Naive B cell (primary cell): ENCODE results near the gene KDR. TPM values are rescaled to one million over a fixed set of nuclear protein-coding genes. Genes with fewer than 3 reads are reported as not detected.

Source experiments
- ATAC-seq, 2 donors: fragments of 150-1000 bp; cut with Tn5 transposase; 2 replicates each; pipeline ENCODE4 v1.10.0; 2021; ENCODE audit warnings: low read depth in 2 of 2, mild to moderate bottlenecking in 2 of 2, moderate library complexity in 2 of 2
- DNase-seq: peaks from one replicate; pipeline ENCODE4 v3.0.0; 2022
- H3K27ac Mint-ChIP-seq, 6 donors: one replicate each; pipeline ENCODE4 v1.8.0; 2020 to 2022; ENCODE audit warnings: mild to moderate bottlenecking in 6 of 6, mixed read lengths in 6 of 6, moderate library complexity in 5 of 6, inconsistent platforms in 2 of 6
- H3K27me3 Mint-ChIP-seq, 3 donors: one replicate each; pipeline ENCODE4 v1.8.0; 2021 to 2022; ENCODE audit warnings: mixed read lengths in 3 of 3, mild to moderate bottlenecking in 1 of 3
- H3K36me3 Mint-ChIP-seq, 2 donors: one replicate each; pipeline ENCODE4 v1.8.0; 2020 to 2022; ENCODE audit warnings: mixed read lengths in 2 of 2, inconsistent platforms in 1 of 2, mild to moderate bottlenecking in 1 of 2
- H3K4me1 Mint-ChIP-seq, 3 donors: one replicate each; pipeline ENCODE4 v1.8.0; 2020 to 2022; ENCODE audit warnings: mixed read lengths in 3 of 3, inconsistent platforms in 1 of 3, mild to moderate bottlenecking in 1 of 3, moderate library complexity in 1 of 3
- H3K4me3 Mint-ChIP-seq, 8 donors: one replicate each; pipeline ENCODE4 v1.8.0; 2020 to 2022; ENCODE audit warnings: mild to moderate bottlenecking in 8 of 8, mixed read lengths in 8 of 8, moderate library complexity in 8 of 8, inconsistent platforms in 2 of 8
- H3K9me3 Mint-ChIP-seq, 7 donors: one replicate each; pipeline ENCODE4 v1.8.0; 2020 to 2022; ENCODE audit warnings: mixed read lengths in 7 of 7, mild to moderate bottlenecking in 5 of 7, inconsistent platforms in 2 of 7, moderate library complexity in 1 of 7
- polyA plus RNA-seq, 6 donors: library from polyadenylated mRNA; unstranded; fragments of 300-500 nt; fragmentation: Illumina TruSeq; gene quantifications; one replicate each; pipeline ENCODE4 v1.2.3, GENCODE V29; 2021; ENCODE audit warnings: low read depth in 6 of 6

KDR gene
- polyA plus RNA-seq, 6 donors from 2014 or later: not detected

DNA sequence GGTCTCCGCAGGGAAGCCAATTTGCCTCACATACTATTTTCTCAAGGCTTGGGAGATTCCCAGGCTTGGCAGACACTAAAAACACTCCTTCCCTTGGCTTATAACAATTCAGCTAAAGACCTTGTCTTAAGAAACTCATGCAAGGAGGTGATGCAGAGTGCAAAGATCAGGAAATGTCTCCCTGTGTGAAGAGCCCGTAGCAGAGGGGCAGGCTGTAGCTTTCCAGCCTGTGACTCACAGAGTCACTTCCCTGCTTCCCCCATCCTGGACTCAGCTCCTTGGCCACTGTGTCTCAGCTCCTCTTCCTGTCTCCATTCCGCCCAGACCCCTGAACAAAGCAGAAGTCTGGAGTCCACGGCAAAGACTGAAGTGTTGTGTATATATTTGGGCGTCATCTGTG, 56.1 kb downstream of the KDR start:
- ATAC-seq (no peak), DNase-seq (no peak)
- Mint-ChIP-seq H3K27ac (no peak overlapping the region), H3K36me3 (no peaks in the 10 kb centered on the region), H3K27me3 (peaks cover 0 to 7% (median 0%) of the 10 kb centered on the region in 3 donors), H3K4me1 (no peaks in the 10 kb centered on the region), H3K4me3 (no peak overlapping the region), H3K9me3 (peaks cover 0 to 4% (median 3%) of the 10 kb centered on the region in 7 donors)

DNA sequence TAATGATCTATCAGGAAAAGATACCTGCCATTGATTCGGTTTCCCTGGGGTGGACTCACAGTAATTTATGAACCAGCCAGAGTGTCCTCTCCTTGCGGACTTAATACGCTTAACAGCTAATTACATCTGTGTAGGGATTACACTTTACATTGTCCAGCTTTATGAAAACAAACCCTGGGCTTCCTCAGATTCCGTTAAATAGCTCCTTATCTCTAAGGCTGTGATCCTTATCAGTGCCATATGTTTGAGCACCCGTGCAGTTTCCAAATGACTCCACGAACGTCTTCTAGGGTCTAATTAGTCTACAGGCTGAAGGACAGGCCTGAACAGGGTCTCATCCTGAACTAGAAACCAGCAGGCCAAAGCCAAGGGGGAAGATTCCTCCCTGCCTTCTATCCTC, 56.9 kb downstream of the KDR start:
- no peak overlapping the region for H3K4me3 Mint-ChIP-seq
- no peaks in the 10 kb centered on the region for H3K4me1 Mint-ChIP-seq
- ATAC-seq: no peak
- DNase-seq: no peak
- peaks cover 0 to 7% (median 0%) of the 10 kb centered on the region in 3 donors for H3K27me3 Mint-ChIP-seq
- H3K36me3 Mint-ChIP-seq: no peaks in the 10 kb centered on the region
- H3K27ac Mint-ChIP-seq: no peak overlapping the region
- H3K9me3 Mint-ChIP-seq: peaks cover 0 to 4% (median 3%) of the 10 kb centered on the region in 7 donors

DNA sequence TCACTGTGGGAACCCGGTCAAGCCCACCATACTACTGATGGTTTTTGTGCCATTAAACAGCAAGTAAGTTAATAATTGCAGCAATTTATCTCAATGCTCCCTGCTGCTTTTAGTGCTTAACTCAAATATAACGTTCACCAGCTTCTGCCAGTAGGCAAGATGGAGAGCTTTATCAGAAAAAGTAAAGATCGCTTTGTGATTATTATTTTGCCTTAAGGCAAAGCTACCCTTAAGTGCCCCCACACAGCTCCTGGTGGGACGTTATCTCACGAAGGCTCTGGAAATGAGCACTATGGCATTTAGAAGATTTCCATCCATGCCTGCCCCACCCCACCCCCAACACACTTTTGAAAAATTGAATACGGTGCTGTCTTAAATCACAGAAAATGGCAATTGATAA, 59.4 kb downstream of the KDR start:
- Mint-ChIP-seq H3K36me3 (peaks cover 0 to 5% of the 10 kb centered on the region in 2 donors), H3K4me3 (no peak overlapping the region), H3K4me1 (no peaks in the 10 kb centered on the region), H3K27ac (peak overlapping the region in 1 of 6 donors; percentile 37), H3K9me3 (peaks cover 2 to 13% (median 4%) of the 10 kb centered on the region in 7 donors), H3K27me3 (peaks cover 0 to 7% (median 0%) of the 10 kb centered on the region in 3 donors)
- DNase-seq (no peak), ATAC-seq (no peak)

DNA sequence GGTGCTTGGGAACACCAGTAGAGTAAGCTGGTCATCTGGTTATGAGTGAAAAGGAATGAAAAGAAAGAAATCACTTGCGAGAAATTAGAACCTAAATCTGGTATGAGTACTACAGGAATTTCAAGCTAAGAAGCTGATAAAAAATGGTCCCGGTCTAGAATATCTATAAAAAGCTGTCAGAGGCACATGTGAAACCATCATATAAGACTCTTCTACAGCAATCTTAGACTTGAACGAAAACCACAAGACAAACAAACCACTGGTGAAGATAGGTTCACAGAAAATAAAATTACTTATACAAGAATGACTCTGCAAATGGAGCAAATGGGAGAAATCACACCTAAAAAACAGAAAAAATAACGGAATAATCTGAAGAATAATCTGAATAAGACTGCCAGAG, 69.9 kb downstream of the KDR start:
- Mint-ChIP-seq H3K27ac (no peak overlapping the region), H3K27me3 (no peaks in the 10 kb centered on the region), H3K36me3 (no peaks in the 10 kb centered on the region), H3K9me3 (peaks cover 0 to 8% (median 4%) of the 10 kb centered on the region in 7 donors), H3K4me3 (no peak overlapping the region), H3K4me1 (no peaks in the 10 kb centered on the region)
- ATAC-seq (no peak), DNase-seq (no peak)

DNA sequence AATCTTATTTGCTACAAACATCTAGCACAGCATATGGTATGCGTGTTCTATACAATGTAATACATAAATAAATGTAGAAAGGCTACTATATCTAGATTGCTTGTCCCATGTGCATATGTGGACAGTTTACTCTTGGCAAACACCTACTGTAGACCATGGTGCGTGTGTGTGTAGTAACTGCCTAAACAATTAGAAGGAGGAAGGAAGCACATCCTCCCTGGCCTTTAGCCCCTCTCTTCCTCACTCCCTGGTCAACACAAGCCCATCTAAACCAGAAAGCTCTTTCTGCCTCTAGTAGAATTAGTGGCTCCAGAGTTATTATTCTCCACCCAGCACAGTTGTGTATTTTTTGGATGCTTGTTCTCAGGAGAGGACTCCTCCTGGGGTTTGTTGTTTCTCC, 73.9 kb downstream of the KDR start:
- H3K36me3 Mint-ChIP-seq: no peaks in the 10 kb centered on the region
- H3K9me3 Mint-ChIP-seq: peaks cover 4 to 23% (median 10%) of the 10 kb centered on the region in 7 donors
- H3K4me3 Mint-ChIP-seq: no peak overlapping the region
- peaks cover 0 to 5% (median 0%) of the 10 kb centered on the region in 3 donors for H3K27me3 Mint-ChIP-seq
- H3K27ac Mint-ChIP-seq: no peak overlapping the region
- no peaks in the 10 kb centered on the region for H3K4me1 Mint-ChIP-seq
- ATAC-seq (no peak), DNase-seq (no peak)

DNA sequence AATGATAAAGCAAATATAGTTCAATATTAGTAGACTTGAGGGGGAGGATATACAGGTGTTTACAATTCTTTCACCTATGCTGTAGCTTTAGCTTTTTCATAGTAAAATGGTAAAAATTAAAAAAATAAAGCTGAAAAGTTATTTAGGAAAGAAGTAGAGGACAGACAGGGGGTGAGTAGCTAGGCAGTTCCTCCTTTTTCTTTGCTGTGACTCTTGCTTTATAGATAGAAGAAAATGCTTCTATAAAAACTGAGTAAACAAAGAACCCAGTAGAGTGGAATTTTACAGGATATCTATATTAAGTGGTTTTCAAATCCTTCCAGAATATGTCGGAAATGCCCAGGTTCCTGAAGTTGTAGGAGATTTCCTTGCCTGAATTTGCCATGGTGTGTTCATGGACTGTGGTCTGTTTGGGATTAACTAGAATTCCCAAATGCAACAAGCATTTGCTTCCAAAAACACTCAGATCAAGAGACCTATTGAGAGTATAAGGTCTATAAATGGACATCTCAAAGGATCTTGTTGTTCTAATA, 74.9 kb downstream of the KDR start:
- Mint-ChIP-seq H3K4me1 (no peaks in the 10 kb centered on the region), H3K36me3 (no peaks in the 10 kb centered on the region), H3K4me3 (no peak overlapping the region), H3K27me3 (peaks cover 0 to 5% (median 0%) of the 10 kb centered on the region in 3 donors), H3K9me3 (peaks cover 4 to 24% (median 10%) of the 10 kb centered on the region in 7 donors), H3K27ac (no peak overlapping the region)
- ATAC-seq (no peak), DNase-seq (no peak)

DNA sequence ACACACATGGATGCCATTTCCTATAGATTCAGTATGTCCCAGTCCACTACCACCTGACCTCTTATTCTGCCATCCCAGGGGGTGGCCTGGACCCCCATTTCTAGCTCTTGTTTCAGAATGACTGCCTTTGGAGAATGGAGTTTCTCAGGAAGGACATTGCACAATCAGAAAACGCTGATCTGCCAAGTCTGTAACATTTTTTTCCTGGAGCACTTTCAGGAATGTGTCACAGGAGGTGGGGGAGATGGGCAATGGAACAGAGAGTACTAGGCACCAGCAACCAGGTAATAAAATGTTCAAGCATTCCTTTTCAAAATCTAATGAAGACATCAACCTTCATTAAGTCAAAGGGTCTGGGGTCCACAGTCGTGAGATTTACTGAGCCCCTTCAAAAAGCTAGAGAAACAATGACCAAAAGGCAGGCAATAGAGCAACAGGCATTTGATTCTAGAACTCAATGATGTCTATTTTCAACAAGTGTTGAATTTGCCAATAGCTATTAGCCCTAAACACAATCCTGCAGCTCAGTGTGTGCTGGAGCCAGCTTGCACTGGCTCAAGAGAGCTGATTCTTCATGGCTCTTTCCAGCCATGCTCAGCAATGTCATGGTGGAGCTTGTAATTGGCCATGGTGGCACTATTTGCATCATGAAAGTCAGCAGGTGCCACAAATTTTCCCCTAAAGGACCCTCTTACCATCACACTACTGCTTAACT, 87.1 kb downstream of the KDR start:
- H3K4me1 Mint-ChIP-seq: no peaks in the 10 kb centered on the region
- no peak for DNase-seq
- H3K4me3 Mint-ChIP-seq: no peak overlapping the region

DNA sequence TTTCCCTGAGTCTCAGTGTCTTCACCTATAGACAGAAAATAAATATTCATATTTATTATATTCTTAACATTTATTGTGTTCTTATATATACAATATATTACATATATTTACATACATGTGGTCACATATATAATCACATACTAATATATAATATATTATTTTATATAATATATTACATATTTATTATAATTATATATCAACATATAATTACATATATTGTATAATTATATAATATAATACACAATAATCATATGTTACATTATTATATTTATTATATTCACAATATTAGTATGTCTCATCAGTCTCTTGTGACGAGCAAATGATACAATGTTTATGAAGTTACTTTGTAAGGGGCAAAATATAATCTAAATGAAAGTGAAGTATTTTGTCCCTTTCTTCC, 87.7 kb downstream of the KDR start:
- Mint-ChIP-seq H3K27ac (no peak overlapping the region), H3K4me1 (no peaks in the 10 kb centered on the region)

More for the DNA sequence above, 87.1 kb downstream of the KDR start:
- peaks cover 0 to 26% (median 22%) of the 10 kb centered on the region in 3 donors for H3K27me3 Mint-ChIP-seq
- H3K27ac Mint-ChIP-seq: no peak overlapping the region
- no peak for ATAC-seq
- H3K36me3 Mint-ChIP-seq: no peaks in the 10 kb centered on the region
- H3K9me3 Mint-ChIP-seq: peaks cover 0 to 15% (median 5%) of the 10 kb centered on the region in 7 donors

DNA sequence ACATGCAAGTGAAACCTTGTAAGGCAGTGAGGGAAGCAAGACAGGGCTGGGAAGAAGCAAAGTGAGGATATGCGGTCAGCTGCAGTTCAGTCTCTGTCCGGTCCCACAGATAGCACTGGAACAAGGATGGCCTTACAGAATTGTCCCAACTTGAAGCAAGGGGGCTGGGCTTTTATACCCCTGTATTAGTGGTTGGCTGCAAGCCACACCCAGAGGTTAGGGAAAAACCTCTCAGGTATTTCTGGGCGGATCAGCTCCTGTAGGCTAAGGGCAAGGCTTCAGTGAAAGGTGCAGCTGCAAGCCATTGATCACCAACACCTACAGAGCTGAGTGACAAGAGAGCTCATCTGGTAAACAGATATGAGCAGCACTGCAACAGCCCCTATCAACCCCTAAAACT, 89.0 kb downstream of the KDR start:
- Mint-ChIP-seq H3K27me3 (peaks cover 0 to 28% (median 22%) of the 10 kb centered on the region in 3 donors), H3K27ac (no peak overlapping the region), H3K9me3 (peaks cover 0 to 10% (median 4%) of the 10 kb centered on the region in 7 donors), H3K36me3 (no peaks in the 10 kb centered on the region), H3K4me3 (no peak overlapping the region), H3K4me1 (no peaks in the 10 kb centered on the region)
- DNase-seq (no peak), ATAC-seq (no peak)

More for the DNA sequence above, 87.7 kb downstream of the KDR start:
- Mint-ChIP-seq H3K9me3 (peaks cover 0 to 15% (median 5%) of the 10 kb centered on the region in 7 donors), H3K36me3 (no peaks in the 10 kb centered on the region), H3K27me3 (peaks cover 0 to 29% (median 22%) of the 10 kb centered on the region in 3 donors), H3K4me3 (no peak overlapping the region)
- no peak for DNase-seq
- no peak for ATAC-seq

DNA sequence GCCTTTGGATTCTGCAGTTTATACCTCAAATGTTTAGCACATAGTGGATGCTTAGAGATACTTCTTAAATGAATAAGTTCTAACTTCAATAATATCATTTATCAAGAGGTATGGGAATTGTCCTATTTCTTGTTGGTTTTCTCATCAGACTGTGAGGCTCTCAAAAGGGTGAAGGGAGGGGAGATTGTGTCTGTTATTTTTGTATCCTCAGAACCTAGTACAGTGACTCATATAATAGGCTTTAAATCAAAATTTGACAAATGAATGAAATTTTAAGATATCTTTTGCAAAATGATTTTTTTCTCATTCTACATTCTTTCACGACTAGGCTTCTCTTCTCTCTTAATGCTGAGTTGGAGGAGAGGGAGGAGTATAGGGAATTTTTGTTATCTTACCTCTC, 89.5 kb downstream of the KDR start:
- Mint-ChIP-seq H3K4me3 (no peak overlapping the region), H3K27me3 (peaks cover 0 to 28% (median 22%) of the 10 kb centered on the region in 3 donors), H3K4me1 (no peaks in the 10 kb centered on the region), H3K9me3 (peaks cover 0 to 6% (median under 1%) of the 10 kb centered on the region in 7 donors), H3K27ac (no peak overlapping the region), H3K36me3 (no peaks in the 10 kb centered on the region)
- DNase-seq (no peak), ATAC-seq (no peak)

DNA sequence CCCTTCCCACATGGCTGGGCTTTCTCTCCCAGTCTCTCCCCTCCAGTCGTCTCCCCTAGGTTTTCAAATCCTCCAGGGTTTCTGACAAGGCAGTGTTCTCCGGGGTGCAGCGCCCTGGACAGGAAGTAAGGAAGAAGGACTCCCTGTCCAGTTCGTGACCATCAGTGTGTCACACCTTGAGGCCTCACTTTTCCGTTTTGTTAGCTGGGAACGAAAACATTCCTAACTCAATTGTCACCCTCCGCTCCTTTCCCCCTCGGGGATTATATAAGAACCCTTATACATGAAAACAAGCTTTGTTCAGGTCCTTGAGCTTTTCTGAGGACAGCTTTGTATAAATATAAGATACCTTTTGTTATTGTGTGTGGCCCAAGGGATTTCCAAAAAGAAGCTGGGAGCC, 92.1 kb downstream of the KDR start:
- no peak for ATAC-seq
- no peaks in the 10 kb centered on the region for H3K36me3 Mint-ChIP-seq
- H3K27me3 Mint-ChIP-seq: peaks cover 0 to 24% (median 22%) of the 10 kb centered on the region in 3 donors
- no peaks in the 10 kb centered on the region for H3K4me1 Mint-ChIP-seq
- no peak for DNase-seq
- H3K4me3 Mint-ChIP-seq: peak overlapping the region in 1 of 8 donors; percentile 30
- H3K27ac Mint-ChIP-seq: no peak overlapping the region
- peaks cover 0 to 2% (median 0%) of the 10 kb centered on the region in 7 donors for H3K9me3 Mint-ChIP-seq

DNA sequence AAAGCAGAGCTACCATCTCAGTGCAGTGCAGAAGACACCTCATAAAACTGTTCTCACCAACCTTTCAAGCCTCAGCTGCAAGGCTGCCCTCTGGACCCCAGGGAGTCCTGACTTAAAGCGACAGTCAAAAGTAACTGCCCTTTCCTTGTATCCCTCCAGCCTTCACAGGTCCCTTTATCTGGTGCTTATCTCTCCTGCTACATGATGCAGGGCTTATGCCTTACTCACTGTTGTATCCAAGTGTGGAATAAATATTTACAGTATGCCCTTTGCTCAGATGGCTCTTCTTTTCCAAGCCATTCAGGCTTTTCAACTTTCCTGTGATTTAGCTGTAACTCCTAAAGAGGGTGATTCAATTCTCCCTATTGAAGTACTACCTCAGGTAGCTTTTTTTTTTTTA, 92.6 kb downstream of the KDR start:
- Mint-ChIP-seq H3K36me3 (no peaks in the 10 kb centered on the region), H3K27ac (no peak overlapping the region)

DNA sequence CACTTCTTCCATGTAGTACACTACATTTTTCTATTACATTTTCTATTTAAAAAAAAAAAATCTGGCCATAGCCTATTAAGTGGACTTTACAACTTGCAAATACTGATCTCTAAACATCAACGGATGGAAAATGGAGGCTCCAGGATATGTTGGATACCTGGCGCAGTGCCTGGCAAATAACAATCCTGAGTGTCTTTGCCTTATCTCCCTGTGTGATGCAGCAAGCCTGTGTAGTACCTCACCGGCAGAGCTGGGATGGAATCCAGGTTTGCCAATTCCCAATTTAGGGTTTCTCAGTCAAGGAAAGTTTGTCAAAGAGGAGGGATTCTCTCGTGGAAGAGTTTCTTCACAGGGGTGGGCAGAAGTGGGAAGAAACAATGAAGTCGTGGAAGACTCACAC, 93.2 kb downstream of the KDR start:
- Mint-ChIP-seq H3K9me3 (peaks cover 0 to 2% (median 0%) of the 10 kb centered on the region in 7 donors), H3K27me3 (peaks cover 0 to 22% (median 20%) of the 10 kb centered on the region in 3 donors), H3K4me3 (no peak overlapping the region), H3K27ac (no peak overlapping the region), H3K4me1 (no peaks in the 10 kb centered on the region), H3K36me3 (no peaks in the 10 kb centered on the region)
- DNase-seq: no peak
- ATAC-seq: no peak

More for the DNA sequence above, 92.6 kb downstream of the KDR start:
- H3K27me3 Mint-ChIP-seq: peaks cover 0 to 22% (median 20%) of the 10 kb centered on the region in 3 donors
- DNase-seq (no peak), ATAC-seq (no peak)
- no peak overlapping the region for H3K4me3 Mint-ChIP-seq
- H3K4me1 Mint-ChIP-seq: no peaks in the 10 kb centered on the region
- H3K9me3 Mint-ChIP-seq: peaks cover 0 to 2% (median 0%) of the 10 kb centered on the region in 7 donors

DNA sequence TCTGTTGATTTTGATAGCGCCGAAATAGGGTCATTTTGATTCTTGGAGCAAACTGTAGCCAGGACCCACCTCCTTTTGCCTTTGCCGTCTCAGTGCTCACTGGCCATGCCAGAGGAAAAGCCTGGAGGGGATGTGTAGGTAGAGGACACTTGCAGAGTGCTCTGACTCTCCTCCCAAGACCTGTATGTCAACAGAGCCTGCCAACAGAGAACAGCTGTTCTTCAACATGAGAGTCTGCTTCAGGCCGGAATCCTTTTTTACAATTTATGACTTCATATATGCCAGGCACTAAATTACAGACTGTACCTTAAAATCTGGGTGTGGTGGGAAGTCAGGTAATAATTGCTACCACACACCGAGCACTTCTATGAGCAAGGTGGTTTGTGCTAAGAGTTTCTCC, 94.2 kb downstream of the KDR start:
- no peak for ATAC-seq
- peaks cover 0 to 2% (median 0%) of the 10 kb centered on the region in 7 donors for H3K9me3 Mint-ChIP-seq
- no peaks in the 10 kb centered on the region for H3K36me3 Mint-ChIP-seq
- H3K27ac Mint-ChIP-seq: no peak overlapping the region
- H3K4me3 Mint-ChIP-seq: no peak overlapping the region
- H3K27me3 Mint-ChIP-seq: peaks cover 0 to 21% (median 19%) of the 10 kb centered on the region in 3 donors
- no peak for DNase-seq
- no peaks in the 10 kb centered on the region for H3K4me1 Mint-ChIP-seq
